ENCODE data around the gene RAB23.

RAB23 gene

GRCh38 chr6:57221936-57222742, at the start of gene RAB23:
Gene RAB23 (minus strand): TSS chr6:57222307. CDS start chr6:57210380, 11,927 bp downstream.
- Mint-ChIP-seq H3K36me3 (ENCODE audit: low read depth) (no peaks in the 10 kb centered on the region), H3K27ac (peak within 1 kb of the TSS; percentile 90), H3K27me3 (peaks cover 33% of the 10 kb centered on the region), H3K4me3 (peak within 1 kb of the TSS; percentile 91), H3K4me1 (ENCODE audit: low read depth) (peaks cover 21% of the 10 kb centered on the region), H3K9me3 (no peaks in the 10 kb centered on the region)

- H3K4me1 Mint-ChIP-seq (ENCODE audit: low read depth), result peaks cover 23% of the 10 kb centered on the region
- H3K4me3 Mint-ChIP-seq, result no peak overlapping the region
- no peaks in the 10 kb centered on the region for H3K9me3 Mint-ChIP-seq
- H3K27ac Mint-ChIP-seq, result no peak overlapping the region
- peaks cover 16% of the 10 kb centered on the region for H3K27me3 Mint-ChIP-seq
- no peaks in the 10 kb centered on the region for H3K36me3 Mint-ChIP-seq (ENCODE audit: low read depth)
Measured at GRCh38 chr6:57268294-57268640, 46.2 kb upstream of the RAB23 start.

DNA sequence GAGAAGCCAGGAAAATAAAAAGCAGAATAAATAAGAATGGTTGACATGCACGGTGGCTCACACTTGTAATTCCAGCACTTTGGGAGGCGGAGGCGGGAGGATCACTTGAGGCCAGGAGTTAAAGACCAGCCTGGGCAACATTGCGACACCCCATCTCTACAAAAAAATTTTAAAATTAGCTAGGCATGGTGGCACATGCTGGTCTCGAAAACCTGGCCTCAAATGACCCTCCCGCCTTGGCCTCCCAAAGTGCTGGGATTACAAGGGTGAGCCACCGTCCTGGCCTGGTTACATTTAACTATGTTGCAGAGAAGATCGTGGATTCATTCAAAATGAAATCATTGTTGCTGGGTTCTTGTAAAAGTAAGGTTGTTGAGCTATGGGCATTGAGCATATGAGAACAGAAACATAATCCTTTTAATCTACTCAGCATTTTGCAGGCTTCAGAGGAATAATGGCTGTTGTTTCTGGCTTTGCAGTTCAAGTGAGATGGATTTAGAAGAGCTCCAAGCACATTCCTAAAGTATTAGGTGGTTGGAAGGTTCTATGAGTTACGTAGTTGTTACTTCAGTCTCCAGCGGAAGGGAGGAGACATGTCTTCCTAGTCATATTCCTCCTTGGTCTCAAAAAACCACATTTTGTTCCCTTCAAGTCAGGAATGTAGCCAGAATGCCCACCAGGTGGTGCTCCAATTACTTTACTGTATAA, 45.6 kb upstream of the RAB23 start:
- Mint-ChIP-seq H3K27ac (no peak overlapping the region), H3K36me3 (ENCODE audit: low read depth) (no peaks in the 10 kb centered on the region), H3K27me3 (peaks cover 16% of the 10 kb centered on the region), H3K4me3 (no peak overlapping the region), H3K9me3 (no peaks in the 10 kb centered on the region), H3K4me1 (ENCODE audit: low read depth) (peaks cover 27% of the 10 kb centered on the region)

DNA sequence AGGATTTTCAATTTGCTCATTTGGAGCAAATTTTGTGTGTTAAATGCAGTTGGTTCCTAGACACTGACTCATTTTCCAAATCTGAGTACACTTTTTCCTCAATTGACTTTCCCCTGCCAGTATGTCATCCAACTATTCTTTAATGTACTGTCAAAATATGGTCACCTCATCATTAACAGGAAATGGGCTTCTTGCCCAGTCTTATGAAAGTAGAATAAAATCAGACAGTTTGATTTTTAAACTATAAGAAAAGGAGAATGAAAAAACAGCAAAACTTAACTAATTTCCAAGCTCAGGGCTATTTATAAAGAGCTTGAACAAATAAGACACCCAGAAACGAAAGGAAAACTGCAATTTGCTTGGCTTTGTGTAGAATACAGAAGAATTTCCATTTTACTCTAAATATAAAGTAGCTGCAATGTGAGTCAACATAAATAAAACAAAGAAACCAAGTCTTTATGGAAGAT, 43.7 kb upstream of the RAB23 start:
- H3K4me1 Mint-ChIP-seq (ENCODE audit: low read depth), result peaks cover 29% of the 10 kb centered on the region
- H3K27ac Mint-ChIP-seq, result no peak overlapping the region
- H3K36me3 Mint-ChIP-seq (ENCODE audit: low read depth), result no peaks in the 10 kb centered on the region
- H3K27me3 Mint-ChIP-seq, result peaks cover 15% of the 10 kb centered on the region
- no peak overlapping the region for H3K4me3 Mint-ChIP-seq
- H3K9me3 Mint-ChIP-seq, result no peaks in the 10 kb centered on the region

DNA sequence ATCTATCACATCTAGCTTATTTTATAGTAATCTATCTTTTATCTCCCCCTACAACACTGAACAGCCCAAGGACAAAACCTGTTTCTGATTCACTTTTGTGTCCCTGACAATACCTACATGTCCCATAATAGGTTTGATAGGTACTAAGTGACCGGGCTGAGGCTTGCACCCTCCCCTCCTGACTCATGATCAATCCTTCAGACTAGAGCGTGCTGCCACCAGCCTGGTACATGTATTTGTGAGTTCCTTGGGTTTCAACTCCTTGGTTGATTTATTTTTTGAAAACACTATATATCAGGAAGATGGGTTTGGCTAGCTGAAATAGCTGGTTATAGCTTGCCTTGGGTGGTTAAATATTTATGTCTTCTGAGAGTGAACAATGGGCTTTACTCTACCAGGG, 41.6 kb upstream of the RAB23 start:
- H3K9me3 Mint-ChIP-seq, result no peaks in the 10 kb centered on the region
- H3K4me1 Mint-ChIP-seq (ENCODE audit: low read depth), result peaks cover 29% of the 10 kb centered on the region
- H3K27me3 Mint-ChIP-seq, result peaks cover 15% of the 10 kb centered on the region
- no peak overlapping the region for H3K4me3 Mint-ChIP-seq
- H3K36me3 Mint-ChIP-seq (ENCODE audit: low read depth), result no peaks in the 10 kb centered on the region
- no peak overlapping the region for H3K27ac Mint-ChIP-seq

DNA sequence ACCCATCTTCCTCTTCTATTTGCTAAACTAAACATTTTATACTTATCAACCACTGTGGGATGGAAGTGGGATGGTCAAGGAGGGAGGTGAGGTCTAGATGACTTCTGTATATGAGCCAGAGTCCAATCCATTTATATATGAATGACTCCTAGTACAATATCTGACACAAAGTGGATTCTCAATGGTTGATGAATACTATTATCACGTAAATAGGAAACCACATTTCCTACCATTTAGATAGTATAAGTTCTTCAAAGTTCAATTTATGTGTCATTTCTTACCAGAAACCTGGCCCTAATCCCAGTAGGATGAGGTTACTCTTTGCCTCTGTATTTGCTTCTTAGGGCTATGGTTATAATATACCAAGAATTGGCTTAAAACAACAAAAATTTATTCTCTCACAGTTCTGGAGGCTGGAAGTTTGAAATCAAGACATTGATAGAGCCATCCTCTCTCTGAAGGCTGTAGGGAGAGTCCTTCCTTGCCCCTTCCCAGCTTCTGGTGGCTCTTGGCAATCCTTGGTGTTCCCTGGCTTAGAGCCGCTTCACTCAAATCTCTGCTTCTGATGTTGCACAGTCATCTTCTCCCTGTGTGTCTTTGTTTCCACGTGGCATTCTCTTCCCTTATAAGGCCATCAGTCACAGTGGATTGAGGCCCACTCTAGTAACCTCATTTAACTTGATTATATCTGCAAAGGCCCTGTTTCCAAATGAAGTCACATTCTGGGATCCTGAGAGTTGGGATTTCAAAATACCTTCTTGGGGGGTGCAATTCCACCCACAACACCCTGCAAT, 41.0 kb upstream of the RAB23 start:
- H3K9me3 Mint-ChIP-seq, result no peaks in the 10 kb centered on the region
- peak overlapping the region; percentile 33 for H3K27ac Mint-ChIP-seq

DNA sequence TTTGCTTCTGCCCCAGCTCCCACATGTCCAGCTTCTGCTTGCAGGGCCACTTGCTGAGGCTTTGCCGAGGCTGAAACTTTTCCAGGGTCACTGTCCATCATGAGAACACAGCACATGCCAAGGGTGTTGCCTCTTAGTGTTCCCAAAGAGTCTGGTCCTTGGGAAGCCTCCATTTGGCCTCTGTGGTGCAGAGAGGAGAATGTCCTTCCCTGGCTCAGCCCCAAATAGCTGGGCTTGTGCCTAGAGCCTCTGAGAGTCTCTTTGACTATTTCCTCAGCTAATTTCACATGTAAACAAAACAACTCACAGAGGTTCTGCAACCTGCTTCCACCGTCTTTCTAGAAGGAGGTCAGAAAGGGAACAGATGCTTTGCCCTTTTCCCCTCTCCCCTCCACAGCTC, 40.4 kb upstream of the RAB23 start:
- no peak overlapping the region for H3K4me3 Mint-ChIP-seq
- peaks cover 15% of the 10 kb centered on the region for H3K27me3 Mint-ChIP-seq
- H3K4me1 Mint-ChIP-seq (ENCODE audit: low read depth), result peaks cover 29% of the 10 kb centered on the region
- no peak overlapping the region for H3K27ac Mint-ChIP-seq
- no peaks in the 10 kb centered on the region for H3K9me3 Mint-ChIP-seq
- no peaks in the 10 kb centered on the region for H3K36me3 Mint-ChIP-seq (ENCODE audit: low read depth)

More for the DNA sequence above, 41.0 kb upstream of the RAB23 start:
- peaks cover 29% of the 10 kb centered on the region for H3K4me1 Mint-ChIP-seq (ENCODE audit: low read depth)
- no peak overlapping the region for H3K4me3 Mint-ChIP-seq
- no peaks in the 10 kb centered on the region for H3K36me3 Mint-ChIP-seq (ENCODE audit: low read depth)
- peaks cover 15% of the 10 kb centered on the region for H3K27me3 Mint-ChIP-seq

- no peak overlapping the region for H3K27ac Mint-ChIP-seq
Measured at GRCh38 chr6:57261926-57262325, 39.8 kb upstream of the RAB23 start.

GRCh38 chr6:57259064-57259463, 37.0 kb upstream of the RAB23 start:
- Mint-ChIP-seq H3K27me3 (peaks cover 11% of the 10 kb centered on the region), H3K36me3 (ENCODE audit: low read depth) (no peaks in the 10 kb centered on the region), H3K27ac (no peak overlapping the region), H3K4me1 (ENCODE audit: low read depth) (peaks cover 14% of the 10 kb centered on the region), H3K9me3 (no peaks in the 10 kb centered on the region), H3K4me3 (no peak overlapping the region)

More at GRCh38 chr6:57261926-57262325, 39.8 kb upstream of the RAB23 start:
- Mint-ChIP-seq H3K27me3 (peaks cover 15% of the 10 kb centered on the region), H3K9me3 (no peaks in the 10 kb centered on the region), H3K4me1 (ENCODE audit: low read depth) (peaks cover 29% of the 10 kb centered on the region), H3K36me3 (ENCODE audit: low read depth) (no peaks in the 10 kb centered on the region), H3K4me3 (no peak overlapping the region)

DNA sequence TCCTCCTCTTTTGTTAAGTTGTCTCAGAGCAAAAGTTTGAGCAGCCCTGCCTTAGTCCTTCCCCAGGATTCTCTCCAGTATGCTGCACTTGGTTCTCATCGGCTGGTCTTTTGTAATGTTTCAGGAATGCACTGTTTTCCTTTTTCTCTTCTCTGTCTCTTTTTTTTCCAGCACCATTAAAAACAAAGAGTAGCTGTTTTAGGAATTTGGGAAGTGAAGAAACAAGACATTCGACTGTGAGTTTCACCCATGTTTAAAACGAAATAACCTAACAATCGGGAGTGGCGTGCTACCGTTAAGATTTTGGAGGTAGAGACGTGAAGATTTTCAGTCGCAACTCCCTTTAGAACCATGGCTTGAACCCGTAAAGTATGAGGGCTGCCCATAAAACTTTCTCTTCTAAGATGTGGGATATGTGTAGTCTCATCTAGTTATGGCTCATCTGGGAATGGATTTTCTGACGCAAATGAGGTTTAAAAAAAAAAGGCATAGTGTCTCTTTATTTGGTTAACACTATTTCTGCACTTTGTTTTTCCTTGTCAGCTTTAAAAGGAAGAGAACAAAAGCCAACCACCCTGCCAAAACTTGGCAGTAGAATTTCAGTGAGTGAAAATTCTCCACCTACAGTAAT, 35.9 kb upstream of the RAB23 start:
- Mint-ChIP-seq H3K36me3 (ENCODE audit: low read depth) (no peaks in the 10 kb centered on the region), H3K4me3 (no peak overlapping the region), H3K27me3 (peaks cover 11% of the 10 kb centered on the region), H3K9me3 (no peaks in the 10 kb centered on the region), H3K4me1 (ENCODE audit: low read depth) (peaks cover 4% of the 10 kb centered on the region), H3K27ac (no peak overlapping the region)

- H3K4me3 Mint-ChIP-seq, result no peak overlapping the region
- no peaks in the 10 kb centered on the region for H3K4me1 Mint-ChIP-seq (ENCODE audit: low read depth)
- no peaks in the 10 kb centered on the region for H3K36me3 Mint-ChIP-seq (ENCODE audit: low read depth)
- H3K27ac Mint-ChIP-seq, result no peak overlapping the region
- H3K27me3 Mint-ChIP-seq, result peaks cover 5% of the 10 kb centered on the region
- no peaks in the 10 kb centered on the region for H3K9me3 Mint-ChIP-seq
Measured at GRCh38 chr6:57256541-57256940, 34.4 kb upstream of the RAB23 start.

DNA sequence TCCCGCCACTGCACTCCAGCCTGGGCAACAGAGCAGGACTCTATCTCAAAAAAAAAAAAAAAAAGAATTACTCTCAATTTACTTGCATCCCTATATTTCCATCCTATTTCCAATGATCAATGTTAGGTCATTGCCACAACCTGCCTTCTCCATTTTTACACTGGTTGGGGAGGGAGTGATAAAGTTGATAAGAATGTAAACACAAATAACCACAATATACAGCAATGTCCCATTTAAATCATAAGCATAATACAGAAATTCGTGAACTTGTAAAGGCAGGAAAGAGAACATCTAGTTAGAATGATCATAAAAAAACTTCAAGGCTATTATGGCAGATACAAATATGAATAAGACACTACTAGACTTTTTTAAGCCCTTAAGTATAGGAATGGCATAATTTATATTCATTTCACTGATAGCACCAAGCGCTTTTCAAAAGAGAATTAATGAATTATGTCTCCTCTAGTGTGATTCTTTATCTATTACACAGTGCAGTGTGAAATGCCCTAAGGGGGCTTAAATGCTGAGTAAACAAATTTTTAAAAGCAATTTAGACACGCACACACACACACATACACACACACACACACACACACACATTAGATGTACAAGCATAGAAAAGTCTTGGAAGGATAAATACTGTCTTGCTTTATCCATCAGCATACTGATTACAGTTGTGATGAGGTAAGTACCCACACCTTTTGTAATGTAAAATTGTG, 33.5 kb upstream of the RAB23 start:
- no peaks in the 10 kb centered on the region for H3K9me3 Mint-ChIP-seq
- no peak overlapping the region for H3K27ac Mint-ChIP-seq
- no peaks in the 10 kb centered on the region for H3K36me3 Mint-ChIP-seq (ENCODE audit: low read depth)
- H3K4me3 Mint-ChIP-seq, result no peak overlapping the region
- H3K4me1 Mint-ChIP-seq (ENCODE audit: low read depth), result no peaks in the 10 kb centered on the region
- H3K27me3 Mint-ChIP-seq, result peaks cover 3% of the 10 kb centered on the region

- Mint-ChIP-seq H3K4me3 (no peak overlapping the region), H3K4me1 (ENCODE audit: low read depth) (no peaks in the 10 kb centered on the region), H3K27me3 (peaks cover 3% of the 10 kb centered on the region), H3K36me3 (ENCODE audit: low read depth) (no peaks in the 10 kb centered on the region), H3K9me3 (no peaks in the 10 kb centered on the region), H3K27ac (no peak overlapping the region)
Measured at GRCh38 chr6:57254055-57254717, 32.1 kb upstream of the RAB23 start.

DNA sequence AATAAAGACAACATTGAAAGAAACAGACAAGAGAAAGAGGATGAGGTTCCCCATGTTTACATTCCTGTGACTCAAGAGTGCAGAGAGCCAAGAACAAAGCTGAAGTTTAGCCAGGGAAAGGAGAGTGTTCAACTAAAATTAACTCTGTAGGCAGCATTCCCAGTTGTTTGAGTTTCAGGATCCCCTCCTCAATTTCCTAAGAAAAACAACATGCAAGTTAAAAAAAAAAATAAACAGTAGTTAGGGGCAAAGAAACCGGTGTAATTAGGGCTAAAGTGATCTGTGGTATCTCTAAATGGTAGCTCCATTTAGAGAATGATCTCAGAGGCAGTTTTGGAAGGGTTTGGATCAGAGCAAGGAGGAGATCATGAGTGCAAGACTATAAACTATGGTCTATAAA, 30.9 kb upstream of the RAB23 start:
- Mint-ChIP-seq H3K4me1 (ENCODE audit: low read depth) (no peaks in the 10 kb centered on the region), H3K27ac (no peak overlapping the region), H3K27me3 (peaks cover 3% of the 10 kb centered on the region), H3K36me3 (ENCODE audit: low read depth) (no peaks in the 10 kb centered on the region), H3K4me3 (no peak overlapping the region), H3K9me3 (no peaks in the 10 kb centered on the region)
